DOHH2 (cell line): ENCODE results near the gene IL1RN.

Source experiments
- EZH2phosphoT487 ChIP-seq: fragments of 200-600 bp; sonication (generic); IDR thresholded peaks from 2 replicates; pipeline ENCODE4 v1.6.1; 2017; ENCODE audit warnings: borderline replicate concordance, mild to moderate bottlenecking, antibody characterized with exemption, low read length, moderate library complexity, mixed read lengths
- TF ChIP-seq, protein P1 (sequence below): fragments of 200-600 bp; sonication (generic); IDR thresholded peaks from one replicate; pipeline ENCODE4 v1.5.1; 2014; ENCODE audit warnings: antibody characterized with exemption, mild to moderate bottlenecking, low read depth, low read length; ENCODE audit not compliant: poor library complexity, severe bottlenecking

DNA sequence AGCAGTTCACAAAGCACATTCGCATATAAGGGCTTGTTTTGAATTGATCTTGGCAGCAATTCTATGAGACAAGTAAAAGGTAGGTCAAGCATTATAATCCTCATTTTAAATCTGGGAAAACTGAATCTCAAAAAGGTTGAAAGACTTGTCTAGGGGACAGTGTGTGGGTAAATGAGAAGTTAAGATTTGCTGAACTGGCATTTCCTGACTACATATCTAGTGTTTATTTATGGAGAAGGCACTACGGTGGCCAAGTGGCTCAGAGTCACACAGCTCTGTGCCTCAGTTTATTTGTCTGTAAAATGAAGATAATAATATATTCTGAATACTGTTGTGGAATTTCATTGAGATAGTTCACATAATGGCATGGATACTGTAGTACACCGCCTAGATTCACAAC lies 16.3 kb upstream of the IL1RN start:
- TF ChIP-seq, protein P1, sequence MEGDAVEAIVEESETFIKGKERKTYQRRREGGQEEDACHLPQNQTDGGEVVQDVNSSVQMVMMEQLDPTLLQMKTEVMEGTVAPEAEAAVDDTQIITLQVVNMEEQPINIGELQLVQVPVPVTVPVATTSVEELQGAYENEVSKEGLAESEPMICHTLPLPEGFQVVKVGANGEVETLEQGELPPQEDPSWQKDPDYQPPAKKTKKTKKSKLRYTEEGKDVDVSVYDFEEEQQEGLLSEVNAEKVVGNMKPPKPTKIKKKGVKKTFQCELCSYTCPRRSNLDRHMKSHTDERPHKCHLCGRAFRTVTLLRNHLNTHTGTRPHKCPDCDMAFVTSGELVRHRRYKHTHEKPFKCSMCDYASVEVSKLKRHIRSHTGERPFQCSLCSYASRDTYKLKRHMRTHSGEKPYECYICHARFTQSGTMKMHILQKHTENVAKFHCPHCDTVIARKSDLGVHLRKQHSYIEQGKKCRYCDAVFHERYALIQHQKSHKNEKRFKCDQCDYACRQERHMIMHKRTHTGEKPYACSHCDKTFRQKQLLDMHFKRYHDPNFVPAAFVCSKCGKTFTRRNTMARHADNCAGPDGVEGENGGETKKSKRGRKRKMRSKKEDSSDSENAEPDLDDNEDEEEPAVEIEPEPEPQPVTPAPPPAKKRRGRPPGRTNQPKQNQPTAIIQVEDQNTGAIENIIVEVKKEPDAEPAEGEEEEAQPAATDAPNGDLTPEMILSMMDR, result no peak
- no peak for TF ChIP-seq EZH2phosphoT487
